Measurements from ENCODE around the gene LAMA3.

Gene LAMA3

GRCh38 chr18:23669804-23670405 is 19.3 kb upstream of the LAMA3 start:
- TF ChIP-seq, protein P1, sequence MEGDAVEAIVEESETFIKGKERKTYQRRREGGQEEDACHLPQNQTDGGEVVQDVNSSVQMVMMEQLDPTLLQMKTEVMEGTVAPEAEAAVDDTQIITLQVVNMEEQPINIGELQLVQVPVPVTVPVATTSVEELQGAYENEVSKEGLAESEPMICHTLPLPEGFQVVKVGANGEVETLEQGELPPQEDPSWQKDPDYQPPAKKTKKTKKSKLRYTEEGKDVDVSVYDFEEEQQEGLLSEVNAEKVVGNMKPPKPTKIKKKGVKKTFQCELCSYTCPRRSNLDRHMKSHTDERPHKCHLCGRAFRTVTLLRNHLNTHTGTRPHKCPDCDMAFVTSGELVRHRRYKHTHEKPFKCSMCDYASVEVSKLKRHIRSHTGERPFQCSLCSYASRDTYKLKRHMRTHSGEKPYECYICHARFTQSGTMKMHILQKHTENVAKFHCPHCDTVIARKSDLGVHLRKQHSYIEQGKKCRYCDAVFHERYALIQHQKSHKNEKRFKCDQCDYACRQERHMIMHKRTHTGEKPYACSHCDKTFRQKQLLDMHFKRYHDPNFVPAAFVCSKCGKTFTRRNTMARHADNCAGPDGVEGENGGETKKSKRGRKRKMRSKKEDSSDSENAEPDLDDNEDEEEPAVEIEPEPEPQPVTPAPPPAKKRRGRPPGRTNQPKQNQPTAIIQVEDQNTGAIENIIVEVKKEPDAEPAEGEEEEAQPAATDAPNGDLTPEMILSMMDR (IDR thresholded peaks at IDR 0.05; ENCODE audit: insufficient read depth, low read depth, low read length, missing control alignments), result no peak
- DNase-seq (ENCODE audit: low read depth), result no peak
- H3K4me3 ChIP-seq (ENCODE audit: low read depth, low read length), result no peak overlapping the region

GRCh38 chr18:23671564-23671963 is 17.7 kb upstream of the LAMA3 start:
- no peak for DNase-seq (ENCODE audit: low read depth)
- TF ChIP-seq, protein P1 (IDR thresholded peaks at IDR 0.05; ENCODE audit: insufficient read depth, low read depth, low read length, missing control alignments), result no peak
- no peak overlapping the region for H3K4me3 ChIP-seq (ENCODE audit: low read depth, low read length)

DNA sequence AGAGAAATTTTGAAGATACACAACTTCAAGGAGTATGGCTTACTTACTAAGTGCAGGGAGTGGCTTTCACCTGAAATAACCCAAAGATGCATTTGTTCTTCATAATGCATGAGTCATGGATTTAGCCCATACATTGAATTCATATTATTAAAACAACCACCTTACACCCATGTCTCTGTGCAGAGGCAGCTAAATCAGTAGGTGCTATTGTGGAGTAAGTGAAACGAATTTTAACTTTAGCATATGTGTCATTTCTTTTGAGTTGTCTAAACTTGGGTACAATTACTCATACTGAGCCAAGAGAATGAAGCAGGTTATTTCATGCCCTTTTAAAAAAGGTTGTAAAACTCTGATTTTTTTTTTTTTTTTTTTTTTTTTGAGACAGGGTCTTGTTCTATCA is 15.5 kb upstream of the LAMA3 start:
- H3K4me3 ChIP-seq (ENCODE audit: low read depth, low read length), result no peak overlapping the region
- TF ChIP-seq, protein P1 (IDR thresholded peaks at IDR 0.05; ENCODE audit: insufficient read depth, low read depth, low read length, missing control alignments), result no peak
- peak; percentile 12 for DNase-seq (ENCODE audit: low read depth)

GRCh38 chr18:23675236-23675635 is 14.0 kb upstream of the LAMA3 start:
- no peak for DNase-seq (ENCODE audit: low read depth)
- TF ChIP-seq, protein P1 (IDR thresholded peaks at IDR 0.05; ENCODE audit: insufficient read depth, low read depth, low read length, missing control alignments), result no peak
- H3K4me3 ChIP-seq (ENCODE audit: low read depth, low read length), result no peak overlapping the region

DNA sequence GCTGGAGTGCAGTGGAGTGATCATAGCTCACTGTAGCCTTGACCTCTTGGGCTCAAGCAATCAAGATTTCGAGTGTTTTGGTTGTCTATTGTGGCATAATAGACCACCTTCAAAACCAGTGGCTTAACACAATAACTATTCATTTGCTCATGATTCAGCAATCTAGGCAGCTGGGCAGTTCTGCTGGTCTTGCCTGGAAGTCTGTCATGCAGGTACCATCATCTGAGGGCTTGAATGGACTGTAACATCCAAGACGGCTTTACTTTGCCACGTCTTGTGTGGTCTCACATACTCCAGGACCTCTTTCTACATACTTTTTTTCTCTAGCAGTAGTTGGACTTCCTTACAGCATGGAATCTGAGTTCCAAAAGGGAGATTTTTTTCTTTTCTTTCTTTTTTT is 13.4 kb upstream of the LAMA3 start:
- TF ChIP-seq, protein P1 (IDR thresholded peaks at IDR 0.05; ENCODE audit: insufficient read depth, low read depth, low read length, missing control alignments), result no peak
- no peak for DNase-seq (ENCODE audit: low read depth)
- no peak overlapping the region for H3K4me3 ChIP-seq (ENCODE audit: low read depth, low read length)

- DNase-seq (ENCODE audit: low read depth), result peak; percentile 14
- TF ChIP-seq, protein P1 (IDR thresholded peaks at IDR 0.05; ENCODE audit: insufficient read depth, low read depth, low read length, missing control alignments), result no peak
These were observed 7.2 kb upstream of the LAMA3 start for GRCh38 chr18:23682045-23682444.

GRCh38 chr18:23682472-23682871 is 6.8 kb upstream of the LAMA3 start:
- peak; percentile 52 for DNase-seq (ENCODE audit: low read depth)
- H3K4me3 ChIP-seq (ENCODE audit: low read depth, low read length), result no peak overlapping the region
- TF ChIP-seq, protein P1 (IDR thresholded peaks at IDR 0.05; ENCODE audit: insufficient read depth, low read depth, low read length, missing control alignments), result no peak

More at GRCh38 chr18:23682045-23682444, 7.2 kb upstream of the LAMA3 start:
- no peak overlapping the region for H3K4me3 ChIP-seq (ENCODE audit: low read depth, low read length)

Measured in GM12865 (cell line).